ENCODE data around the gene EML1.
"Not testable (repeated sequence)": the region's sequence is repeated elsewhere in the genome, so short reads cannot be mapped to it uniquely, and the experiment has no call there.

Gene EML1

GRCh38 chr14:99756796-99757195, 36.4 kb upstream of the EML1 start:
- no peak for DNase-seq

- DNase-seq = no peak
Observed at GRCh38 chr14:99757331-99758070, 35.7 kb upstream of the EML1 start.

- DNase-seq = no peak
Observed at GRCh38 chr14:99758121-99758821, 34.9 kb upstream of the EML1 start.

GRCh38 chr14:99758872-99759545, 34.2 kb upstream of the EML1 start:
- DNase-seq = no peak

- DNase-seq = no peak
Observed at GRCh38 chr14:99759546-99759925, 33.7 kb upstream of the EML1 start.

- DNase-seq = no peak
Observed at GRCh38 chr14:99760817-99761216, 32.4 kb upstream of the EML1 start.

- not testable (repeated sequence) for DNase-seq
Observed at GRCh38 chr14:99762911-99763310, 30.3 kb upstream of the EML1 start.

- no peak for DNase-seq
Observed at GRCh38 chr14:99763527-99764221, 29.5 kb upstream of the EML1 start.

- no peak for DNase-seq
Observed at GRCh38 chr14:99764222-99764706, 28.9 kb upstream of the EML1 start.

- DNase-seq = no peak
Observed at GRCh38 chr14:99768381-99768780, 24.8 kb upstream of the EML1 start.

GRCh38 chr14:99769123-99769522, 24.1 kb upstream of the EML1 start:
- DNase-seq = no peak

GRCh38 chr14:99769799-99770198, 23.4 kb upstream of the EML1 start:
- no peak for DNase-seq

GRCh38 chr14:99772371-99773283, 20.6 kb upstream of the EML1 start:
- no peak for DNase-seq

GRCh38 chr14:99773521-99774497, 19.4 kb upstream of the EML1 start:
- no peak for DNase-seq

GRCh38 chr14:99774556-99775307, 18.5 kb upstream of the EML1 start:
- no peak for DNase-seq

GRCh38 chr14:99775351-99775750, 17.9 kb upstream of the EML1 start:
- DNase-seq = no peak

- DNase-seq = no peak
Observed at GRCh38 chr14:99777951-99778350, 15.3 kb upstream of the EML1 start.

- DNase-seq = no peak
Observed at GRCh38 chr14:99779751-99780150, 13.5 kb upstream of the EML1 start.

- DNase-seq = no peak
Observed at GRCh38 chr14:99780690-99781089, 12.5 kb upstream of the EML1 start.

- DNase-seq = no peak
Observed at GRCh38 chr14:99781091-99781490, 12.1 kb upstream of the EML1 start.
